ENCODE results near the gene FGF9.

DNA sequence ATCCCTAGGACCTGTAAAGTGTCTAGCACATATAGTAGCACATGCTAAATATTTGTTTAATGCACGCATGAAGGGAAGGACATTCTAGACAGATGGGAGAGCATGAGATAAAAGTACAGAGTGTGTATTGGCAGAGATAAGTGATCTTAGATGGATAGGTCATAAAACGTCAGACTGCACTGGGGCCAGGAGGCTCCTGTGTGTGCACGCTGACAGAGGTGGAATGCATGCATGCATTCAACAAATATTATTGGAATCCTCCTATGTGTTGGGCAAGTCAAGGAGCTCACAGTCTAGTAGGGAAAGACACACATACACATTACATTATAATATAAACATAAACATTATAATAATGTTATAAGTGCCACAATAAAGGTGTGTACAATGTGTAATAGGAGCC, 73.3 kb downstream of the FGF9 start:
- TF ChIP-seq, protein P1, sequence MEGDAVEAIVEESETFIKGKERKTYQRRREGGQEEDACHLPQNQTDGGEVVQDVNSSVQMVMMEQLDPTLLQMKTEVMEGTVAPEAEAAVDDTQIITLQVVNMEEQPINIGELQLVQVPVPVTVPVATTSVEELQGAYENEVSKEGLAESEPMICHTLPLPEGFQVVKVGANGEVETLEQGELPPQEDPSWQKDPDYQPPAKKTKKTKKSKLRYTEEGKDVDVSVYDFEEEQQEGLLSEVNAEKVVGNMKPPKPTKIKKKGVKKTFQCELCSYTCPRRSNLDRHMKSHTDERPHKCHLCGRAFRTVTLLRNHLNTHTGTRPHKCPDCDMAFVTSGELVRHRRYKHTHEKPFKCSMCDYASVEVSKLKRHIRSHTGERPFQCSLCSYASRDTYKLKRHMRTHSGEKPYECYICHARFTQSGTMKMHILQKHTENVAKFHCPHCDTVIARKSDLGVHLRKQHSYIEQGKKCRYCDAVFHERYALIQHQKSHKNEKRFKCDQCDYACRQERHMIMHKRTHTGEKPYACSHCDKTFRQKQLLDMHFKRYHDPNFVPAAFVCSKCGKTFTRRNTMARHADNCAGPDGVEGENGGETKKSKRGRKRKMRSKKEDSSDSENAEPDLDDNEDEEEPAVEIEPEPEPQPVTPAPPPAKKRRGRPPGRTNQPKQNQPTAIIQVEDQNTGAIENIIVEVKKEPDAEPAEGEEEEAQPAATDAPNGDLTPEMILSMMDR (IDR thresholded peaks at IDR 0.05), result no peak
- no peak for TF ChIP-seq ZFX (IDR thresholded peaks at IDR 0.05; ENCODE audit: borderline replicate concordance)
